ENCODE data around the gene RHOT2. TPM values are rescaled to one million over a fixed set of nuclear protein-coding genes. Genes with fewer than 3 reads are reported as not detected.

Gene RHOT2
- total RNA-seq = 56.5 and 67.4 TPM in 2 replicates

GRCh38 chr16:667780-668518 is at the start of gene RHOT2:
TSS of gene RHOT2 (plus strand) at chr16:668132. CDS start at chr16:668200, 68 bp downstream.

GRCh38 chr16:630815-631405 is 37.0 kb upstream of the RHOT2 start, which contains the start of gene WFIKKN1:
TSS of gene WFIKKN1 (plus strand) at chr16:630985. CDS start at chr16:631254, 269 bp downstream.

GRCh38 chr16:636206-637080 is 31.5 kb upstream of the RHOT2 start, which contains the start of gene METTL26:
TSS of gene METTL26 (minus strand) at chr16:636305. CDS start at chr16:636290, 15 bp downstream.

GRCh38 chr16:641326-642188 is 26.4 kb upstream of the RHOT2 start, which contains the start of gene MCRIP2:
TSS of gene MCRIP2 (plus strand) at chr16:641828. CDS start at chr16:641992, 164 bp downstream.

GRCh38 chr16:648781-649589 is 18.9 kb upstream of the RHOT2 start, which contains the start of gene WDR90:
TSS of gene WDR90 (plus strand) at chr16:649365. CDS start at chr16:649417, 52 bp downstream.

GRCh38 chr16:674968-675883 is 7.3 kb downstream of the RHOT2 start, which contains the start of gene RHBDL1:
TSS of gene RHBDL1 (plus strand) at chr16:675671. CDS start at chr16:675791, 120 bp downstream.

GRCh38 chr16:679814-680624 is 12.1 kb downstream of the RHOT2 start, which contains the start of gene STUB1:
TSS of gene STUB1 (plus strand) at chr16:680410. CDS start at chr16:680526, 116 bp downstream.

GRCh38 chr16:684071-684794 is 16.3 kb downstream of the RHOT2 start, which contains the start of gene JMJD8:
TSS of gene JMJD8 (minus strand) at chr16:684334. CDS start at chr16:684319, 15 bp downstream.

GRCh38 chr16:705431-706188 is 37.7 kb downstream of the RHOT2 start, which contains the start of gene FBXL16:
TSS of gene FBXL16 (minus strand) at chr16:705801. CDS start at chr16:697405, 8,396 bp downstream.

GRCh38 chr16:714558-715476 is 46.9 kb downstream of the RHOT2 start, which contains the start of gene METRN:
TSS of gene METRN (plus strand) at chr16:715118. CDS start at chr16:715290, 172 bp downstream.

GRCh38 chr16:720990-721764 is 53.2 kb downstream of the RHOT2 start, which contains the start of gene ANTKMT:
TSS of gene ANTKMT (plus strand) at chr16:721146. CDS start at chr16:721275, 129 bp downstream.

